ENCODE results near the gene BPGM.
A peak's percentile ranks its signal among the peaks of the same experiment; 100 is the strongest.
"Not testable (repeated sequence)": the region's sequence is repeated elsewhere in the genome, so short reads cannot be mapped to it uniquely, and the experiment has no call there.

BPGM gene

DNA sequence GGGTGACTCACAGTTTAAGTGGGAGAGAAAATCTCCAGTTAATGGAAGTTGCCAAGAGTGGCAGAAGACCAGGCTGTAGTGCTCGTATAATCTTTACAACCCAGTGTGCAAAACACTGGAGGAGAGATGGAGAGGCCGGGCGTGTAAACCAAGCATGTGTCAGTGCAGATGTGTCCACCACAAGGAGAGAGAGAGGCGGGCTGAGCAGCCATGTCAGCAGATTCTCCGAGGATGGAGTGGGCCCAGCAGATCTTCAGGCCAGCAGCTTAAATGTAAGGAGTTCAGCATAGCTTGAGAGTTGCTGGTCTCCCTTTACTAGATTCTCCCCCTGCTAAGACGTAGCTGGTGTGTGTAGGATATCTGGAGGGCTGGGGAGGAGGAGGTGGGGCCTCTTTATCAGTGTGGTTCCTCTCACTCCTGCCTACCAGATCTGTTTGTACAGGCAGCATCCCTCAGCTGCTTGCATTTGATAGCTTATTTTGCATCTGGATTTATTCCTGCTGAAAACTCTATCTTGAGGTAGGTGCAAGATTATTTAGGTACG, 13.7 kb downstream of the BPGM start:
- DNase-seq (ENCODE audit: low spot score) = no peak
- TF ChIP-seq, protein P1, sequence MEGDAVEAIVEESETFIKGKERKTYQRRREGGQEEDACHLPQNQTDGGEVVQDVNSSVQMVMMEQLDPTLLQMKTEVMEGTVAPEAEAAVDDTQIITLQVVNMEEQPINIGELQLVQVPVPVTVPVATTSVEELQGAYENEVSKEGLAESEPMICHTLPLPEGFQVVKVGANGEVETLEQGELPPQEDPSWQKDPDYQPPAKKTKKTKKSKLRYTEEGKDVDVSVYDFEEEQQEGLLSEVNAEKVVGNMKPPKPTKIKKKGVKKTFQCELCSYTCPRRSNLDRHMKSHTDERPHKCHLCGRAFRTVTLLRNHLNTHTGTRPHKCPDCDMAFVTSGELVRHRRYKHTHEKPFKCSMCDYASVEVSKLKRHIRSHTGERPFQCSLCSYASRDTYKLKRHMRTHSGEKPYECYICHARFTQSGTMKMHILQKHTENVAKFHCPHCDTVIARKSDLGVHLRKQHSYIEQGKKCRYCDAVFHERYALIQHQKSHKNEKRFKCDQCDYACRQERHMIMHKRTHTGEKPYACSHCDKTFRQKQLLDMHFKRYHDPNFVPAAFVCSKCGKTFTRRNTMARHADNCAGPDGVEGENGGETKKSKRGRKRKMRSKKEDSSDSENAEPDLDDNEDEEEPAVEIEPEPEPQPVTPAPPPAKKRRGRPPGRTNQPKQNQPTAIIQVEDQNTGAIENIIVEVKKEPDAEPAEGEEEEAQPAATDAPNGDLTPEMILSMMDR (IDR thresholded peaks at IDR 0.05; ENCODE audit: poor library complexity, severe bottlenecking) = no peak
- peaks cover 16% of the 10 kb centered on the region for H3K4me1 ChIP-seq (ENCODE audit: insufficient read depth, poor library complexity, severe bottlenecking)
- 0 out of 3 replicates have a peak, but pooled peaks have one; percentile 22 for ATAC-seq (ENCODE audit: low read depth)
- H3K36me3 ChIP-seq (ENCODE audit: low read depth) = peaks cover 12% of the 10 kb centered on the region; the same call in 1 of the 2 replicates
- peak overlapping the region; percentile 78 for H3K27ac ChIP-seq (ENCODE audit: poor library complexity, severe bottlenecking)
- no peaks in the 10 kb centered on the region for H3K9me3 ChIP-seq (ENCODE audit: severe bottlenecking)
- no peaks in the 10 kb centered on the region for H3K27me3 ChIP-seq (ENCODE audit: insufficient read depth, poor library complexity, severe bottlenecking)
- no peak overlapping the region for H3K4me3 ChIP-seq (ENCODE audit: severe bottlenecking)

DNA sequence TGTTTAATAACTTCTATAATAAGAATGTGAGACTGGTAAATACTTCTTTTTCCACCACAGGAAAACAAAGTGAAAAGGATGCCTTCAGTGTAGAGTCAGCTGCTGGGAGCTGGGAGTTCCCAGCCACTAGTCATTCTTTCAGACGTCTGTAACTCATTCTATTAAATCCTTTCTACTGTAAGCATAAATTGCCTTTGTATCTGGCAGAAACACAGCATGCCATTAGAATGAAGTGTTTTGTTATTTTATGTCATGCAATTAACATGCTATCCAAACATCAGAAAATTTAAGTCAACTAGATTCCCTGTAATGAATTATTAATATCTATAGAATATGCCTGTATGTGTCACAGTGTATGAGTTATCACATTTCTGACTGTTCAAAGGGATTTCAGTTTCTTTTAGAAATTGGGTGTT, 14.3 kb downstream of the BPGM start:
- no peaks in the 10 kb centered on the region for H3K27me3 ChIP-seq (ENCODE audit: insufficient read depth, poor library complexity, severe bottlenecking)
- DNase-seq (ENCODE audit: low spot score) (no peak), ATAC-seq (ENCODE audit: low read depth) (peak; percentile 91)
- peaks cover 16% of the 10 kb centered on the region for H3K4me1 ChIP-seq (ENCODE audit: insufficient read depth, poor library complexity, severe bottlenecking)
- no peaks in the 10 kb centered on the region for H3K9me3 ChIP-seq (ENCODE audit: severe bottlenecking)
- no peak overlapping the region for H3K4me3 ChIP-seq (ENCODE audit: severe bottlenecking)
- H3K27ac ChIP-seq (ENCODE audit: poor library complexity, severe bottlenecking) = peak overlapping the region; percentile 78
- H3K36me3 ChIP-seq (ENCODE audit: low read depth) = peaks cover 12% of the 10 kb centered on the region; the same call in 1 of the 2 replicates
- TF ChIP-seq, protein P1 (IDR thresholded peaks at IDR 0.05; ENCODE audit: poor library complexity, severe bottlenecking) = no peak

DNA sequence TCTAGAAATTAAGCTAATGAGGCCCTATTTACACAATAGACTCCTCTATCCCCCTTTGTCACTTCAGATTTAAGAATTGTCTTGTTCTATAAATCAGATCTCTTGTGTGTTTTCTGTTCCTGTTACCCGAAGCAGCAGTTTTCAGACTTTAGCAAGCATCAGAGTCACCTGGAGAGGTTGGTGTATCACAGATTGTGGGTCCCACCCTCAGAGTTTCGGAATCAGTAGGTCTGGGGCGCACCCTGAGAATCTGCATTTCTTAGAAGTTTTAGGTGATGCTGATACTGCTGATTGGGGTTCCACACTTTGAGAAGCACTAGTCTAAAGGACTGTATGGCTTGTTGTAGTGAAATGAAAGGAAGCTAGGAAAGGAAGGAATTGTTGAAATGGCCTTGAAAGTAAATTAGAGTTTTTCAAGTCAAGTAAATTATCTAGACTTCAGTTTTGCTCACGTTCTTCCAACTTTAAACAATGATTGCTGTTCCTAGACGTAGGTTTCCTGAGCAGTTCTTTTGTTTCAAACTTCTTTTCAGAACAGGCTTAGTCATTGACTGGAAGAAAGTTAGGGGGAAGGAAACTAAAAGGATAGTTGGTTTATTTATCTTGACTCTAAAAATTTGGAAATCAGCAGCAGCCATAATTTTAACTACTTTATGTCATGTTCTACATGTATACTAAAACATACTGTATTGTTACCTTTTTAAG, 15.7 kb downstream of the BPGM start:
- TF ChIP-seq, protein P1 (IDR thresholded peaks at IDR 0.05; ENCODE audit: poor library complexity, severe bottlenecking) = no peak
- Histone ChIP-seq H3K4me1 (ENCODE audit: insufficient read depth, poor library complexity, severe bottlenecking) (peaks cover 19% of the 10 kb centered on the region), H3K4me3 (ENCODE audit: severe bottlenecking) (no peak overlapping the region), H3K27me3 (ENCODE audit: insufficient read depth, poor library complexity, severe bottlenecking) (no peaks in the 10 kb centered on the region), H3K27ac (ENCODE audit: poor library complexity, severe bottlenecking) (peak overlapping the region; percentile 78), H3K36me3 (ENCODE audit: low read depth) (peaks cover 12% of the 10 kb centered on the region; the same call in 1 of the 2 replicates), H3K9me3 (ENCODE audit: severe bottlenecking) (no peaks in the 10 kb centered on the region)
- no peak for DNase-seq (ENCODE audit: low spot score)
- ATAC-seq (ENCODE audit: low read depth) = no peak

DNA sequence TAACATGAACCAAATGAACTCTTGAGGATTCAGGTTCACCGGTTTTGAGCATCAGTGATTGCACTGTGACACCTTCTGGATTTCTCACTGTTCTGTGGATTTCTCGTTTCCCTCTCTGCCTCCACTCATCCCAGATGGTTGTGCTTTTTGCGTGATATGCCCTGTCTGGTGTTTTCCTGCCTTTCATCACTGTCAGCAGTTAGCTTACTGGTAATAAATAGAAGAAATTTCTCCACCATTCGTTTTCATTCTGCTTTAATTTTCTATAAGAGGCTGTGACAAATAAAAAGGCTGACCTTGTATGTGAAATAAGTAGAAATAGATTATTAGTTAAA, 16.2 kb downstream of the BPGM start:
- DNase-seq (ENCODE audit: low spot score) (no peak), ATAC-seq (ENCODE audit: low read depth) (no peak)
- TF ChIP-seq, protein P1 (IDR thresholded peaks at IDR 0.05; ENCODE audit: poor library complexity, severe bottlenecking) = no peak
- Histone ChIP-seq H3K4me3 (ENCODE audit: severe bottlenecking) (no peak overlapping the region), H3K27me3 (ENCODE audit: insufficient read depth, poor library complexity, severe bottlenecking) (no peaks in the 10 kb centered on the region), H3K4me1 (ENCODE audit: insufficient read depth, poor library complexity, severe bottlenecking) (peaks cover 21% of the 10 kb centered on the region), H3K9me3 (ENCODE audit: severe bottlenecking) (no peaks in the 10 kb centered on the region), H3K27ac (ENCODE audit: poor library complexity, severe bottlenecking) (no peak overlapping the region), H3K36me3 (ENCODE audit: low read depth) (peaks cover 12% of the 10 kb centered on the region; the same call in 1 of the 2 replicates)

DNA sequence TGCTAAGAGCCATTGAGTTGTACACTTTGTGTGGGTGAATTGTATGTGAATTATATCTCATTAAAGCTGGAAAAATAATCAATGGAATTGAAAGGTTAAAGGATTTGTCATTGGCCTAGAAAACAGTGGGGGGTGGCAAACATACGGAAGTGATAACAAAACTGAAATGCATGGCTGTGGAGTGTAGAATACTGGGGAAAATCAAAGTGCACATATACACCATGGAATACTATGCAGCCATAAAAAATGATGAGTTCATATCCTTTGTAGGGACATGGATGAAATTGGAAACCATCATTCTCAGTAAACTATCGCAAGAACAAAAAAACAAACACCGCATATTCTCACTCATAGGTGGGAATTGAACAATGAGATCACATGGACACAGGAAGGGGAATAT, 18.4 kb downstream of the BPGM start:
- ATAC-seq (ENCODE audit: low read depth) = not testable (repeated sequence)

More for the DNA sequence above, 18.4 kb downstream of the BPGM start:
- H3K4me1 ChIP-seq (ENCODE audit: insufficient read depth, poor library complexity, severe bottlenecking) = peaks cover 31% of the 10 kb centered on the region
- not testable (repeated sequence) for DNase-seq (ENCODE audit: low spot score); H3K27me3 ChIP-seq (ENCODE audit: insufficient read depth, poor library complexity, severe bottlenecking); H3K4me3 ChIP-seq (ENCODE audit: severe bottlenecking); H3K27ac ChIP-seq (ENCODE audit: poor library complexity, severe bottlenecking); H3K9me3 ChIP-seq (ENCODE audit: severe bottlenecking)
- H3K36me3 ChIP-seq (ENCODE audit: low read depth) = peaks cover 12% of the 10 kb centered on the region; the same call in 1 of the 2 replicates

Data from RWPE2 (cell line).